ENCODE data around the gene CDC40. TPM values are rescaled to one million over a fixed set of nuclear protein-coding genes. Genes with fewer than 3 reads are reported as not detected.

CDC40 gene
- total and polyA plus RNA-seq, 2 experiments from 2014 or later = 13.9 to 20.8 TPM

DNA sequence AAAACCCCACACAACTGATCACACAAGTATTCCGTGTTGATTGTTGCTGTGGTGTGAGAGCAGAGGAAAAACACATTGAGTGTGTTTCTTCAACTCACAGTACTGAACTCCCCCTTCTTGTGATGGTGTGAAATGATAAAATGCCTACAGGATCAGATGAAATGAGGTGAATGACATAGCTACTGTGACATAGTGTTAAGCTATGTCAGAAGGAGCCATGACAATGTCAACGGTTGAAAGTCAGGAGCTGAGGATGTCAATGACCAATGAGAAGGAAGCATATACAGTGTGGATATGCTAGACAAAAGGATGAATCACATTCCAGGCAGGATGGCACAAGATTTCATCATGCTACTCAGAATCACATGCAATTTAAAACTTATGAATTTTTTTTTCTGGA lies 39.6 kb upstream of the CDC40 start:
- Histone ChIP-seq H3K79me2 (no peaks in the 10 kb centered on the region), H3K27ac (no peak overlapping the region), H3K9me2 (replicated peaks; ENCODE audit: insufficient read depth) (no peaks in the 10 kb centered on the region), H3K9me3 (ENCODE audit: low read depth) (no peaks in the 10 kb centered on the region), H3K4me1 (ENCODE audit: insufficient read depth) (no peaks in the 10 kb centered on the region), H4K20me1 (ENCODE audit: insufficient read depth, poor library complexity, severe bottlenecking) (no peaks in the 10 kb centered on the region), H3K27me3 (no peaks in the 10 kb centered on the region), H3K4me2 (no peak overlapping the region), H3K4me3 (no peak overlapping the region), H3K36me3 (replicated peaks; ENCODE audit: insufficient read depth, low read depth) (no peaks in the 10 kb centered on the region), H2AFZ (no peak overlapping the region)
- no peak for DNase-seq (ENCODE audit: low spot score)
- 92% methylated on average over 2 of the region's 2 CpGs for WGBS (ENCODE audit: low lambda C conversion rate, missing lambda C conversion rate)
- no peak for TF ChIP-seq EZH2phosphoT487 (IDR thresholded peaks at IDR 0.05; ENCODE audit: low read depth, severe bottlenecking, unreplicated experiment)
- TF ChIP-seq CTCF (IDR thresholded peaks at IDR 0.05; ENCODE audit: poor library complexity) = no peak
- TF ChIP-seq EZH2 (IDR thresholded peaks at IDR 0.05; ENCODE audit: borderline replicate concordance) = no peak

DNA sequence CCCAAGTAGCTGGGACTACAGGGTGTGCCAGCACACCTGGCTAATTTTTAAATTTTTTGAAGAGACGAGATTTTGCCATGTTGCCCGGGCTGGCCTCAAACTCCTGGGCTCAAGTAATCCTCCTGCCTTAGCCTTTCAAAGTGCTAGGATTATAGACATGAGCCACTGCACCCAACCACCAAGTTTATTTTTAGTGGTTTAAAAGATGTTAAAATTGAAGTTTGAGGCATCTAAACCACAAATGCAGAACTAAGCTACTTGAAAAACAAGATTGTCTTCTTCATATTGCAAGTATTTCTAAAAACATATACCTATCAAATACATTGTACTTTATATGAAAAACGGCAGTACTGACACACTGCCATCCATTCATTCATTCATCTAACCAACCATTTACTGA lies 32.4 kb upstream of the CDC40 start:
- Histone ChIP-seq H3K79me2 (peaks cover 7% of the 10 kb centered on the region), H3K4me1 (ENCODE audit: insufficient read depth) (no peaks in the 10 kb centered on the region), H3K9me2 (replicated peaks; ENCODE audit: insufficient read depth) (no peaks in the 10 kb centered on the region), H4K20me1 (ENCODE audit: insufficient read depth, poor library complexity, severe bottlenecking) (no peaks in the 10 kb centered on the region), H3K27me3 (no peaks in the 10 kb centered on the region), H2AFZ (no peak overlapping the region), H3K9me3 (ENCODE audit: low read depth) (no peaks in the 10 kb centered on the region), H3K27ac (no peak overlapping the region), H3K36me3 (replicated peaks; ENCODE audit: insufficient read depth, low read depth) (no peaks in the 10 kb centered on the region), H3K4me3 (no peak overlapping the region), H3K4me2 (no peak overlapping the region)
- TF ChIP-seq CTCF (IDR thresholded peaks at IDR 0.05; ENCODE audit: poor library complexity) (no peak), EZH2 (IDR thresholded peaks at IDR 0.05; ENCODE audit: borderline replicate concordance) (no peak), EZH2phosphoT487 (IDR thresholded peaks at IDR 0.05; ENCODE audit: low read depth, severe bottlenecking, unreplicated experiment) (no peak)
- 89% methylated on average over 3 of the region's 3 CpGs for WGBS (ENCODE audit: low lambda C conversion rate, missing lambda C conversion rate)
- DNase-seq (ENCODE audit: low spot score) = no peak

- H3K4me1 ChIP-seq (ENCODE audit: insufficient read depth) = no peaks in the 10 kb centered on the region
- WGBS (ENCODE audit: low lambda C conversion rate, missing lambda C conversion rate) = 100% methylated on average over 1 of the region's 1 CpG
- H3K27me3 ChIP-seq = no peaks in the 10 kb centered on the region
- H3K36me3 ChIP-seq (replicated peaks; ENCODE audit: insufficient read depth, low read depth) = no peaks in the 10 kb centered on the region
- no peaks in the 10 kb centered on the region for H3K9me3 ChIP-seq (ENCODE audit: low read depth)
- no peak overlapping the region for H3K4me3 ChIP-seq
- no peak overlapping the region for H2AFZ ChIP-seq
- TF ChIP-seq EZH2 (IDR thresholded peaks at IDR 0.05; ENCODE audit: borderline replicate concordance) = no peak
- no peak for DNase-seq (ENCODE audit: low spot score)
- H3K4me2 ChIP-seq = no peak overlapping the region
- H4K20me1 ChIP-seq (ENCODE audit: insufficient read depth, poor library complexity, severe bottlenecking) = no peaks in the 10 kb centered on the region
- H3K79me2 ChIP-seq = peaks cover 32% of the 10 kb centered on the region
- no peaks in the 10 kb centered on the region for H3K9me2 ChIP-seq (replicated peaks; ENCODE audit: insufficient read depth)
- H3K27ac ChIP-seq = no peak overlapping the region
These were observed 21.7 kb upstream of the CDC40 start for GRCh38 chr6:110158479-110158878.

- no peak overlapping the region for H3K27ac ChIP-seq
- H3K79me2 ChIP-seq = peaks cover 97% of the 10 kb centered on the region
- H2AFZ ChIP-seq = no peak overlapping the region
- no peaks in the 10 kb centered on the region for H3K36me3 ChIP-seq (replicated peaks; ENCODE audit: insufficient read depth, low read depth)
- H3K4me2 ChIP-seq = no peak overlapping the region
- H3K4me3 ChIP-seq = no peak overlapping the region
- peaks cover 27% of the 10 kb centered on the region for H4K20me1 ChIP-seq (ENCODE audit: insufficient read depth, poor library complexity, severe bottlenecking)
- no peaks in the 10 kb centered on the region for H3K9me2 ChIP-seq (replicated peaks; ENCODE audit: insufficient read depth)
- DNase-seq (ENCODE audit: low spot score) = no peak
- no peaks in the 10 kb centered on the region for H3K9me3 ChIP-seq (ENCODE audit: low read depth)
- TF ChIP-seq EZH2phosphoT487 (IDR thresholded peaks at IDR 0.05; ENCODE audit: low read depth, severe bottlenecking, unreplicated experiment) (no peak), EZH2 (IDR thresholded peaks at IDR 0.05; ENCODE audit: borderline replicate concordance) (no peak), CTCF (IDR thresholded peaks at IDR 0.05; ENCODE audit: poor library complexity) (no peak)
- H3K27me3 ChIP-seq = no peaks in the 10 kb centered on the region
- H3K4me1 ChIP-seq (ENCODE audit: insufficient read depth) = no peaks in the 10 kb centered on the region
- WGBS (ENCODE audit: low lambda C conversion rate, missing lambda C conversion rate) = 84% methylated on average over 2 of the region's 2 CpGs
These were observed 10.1 kb upstream of the CDC40 start for GRCh38 chr6:110170081-110170480.

Measured in hepatocyte (in vitro differentiated cells).